ENCODE measurements around the gene GPC5.

The GPC5 gene

DNA sequence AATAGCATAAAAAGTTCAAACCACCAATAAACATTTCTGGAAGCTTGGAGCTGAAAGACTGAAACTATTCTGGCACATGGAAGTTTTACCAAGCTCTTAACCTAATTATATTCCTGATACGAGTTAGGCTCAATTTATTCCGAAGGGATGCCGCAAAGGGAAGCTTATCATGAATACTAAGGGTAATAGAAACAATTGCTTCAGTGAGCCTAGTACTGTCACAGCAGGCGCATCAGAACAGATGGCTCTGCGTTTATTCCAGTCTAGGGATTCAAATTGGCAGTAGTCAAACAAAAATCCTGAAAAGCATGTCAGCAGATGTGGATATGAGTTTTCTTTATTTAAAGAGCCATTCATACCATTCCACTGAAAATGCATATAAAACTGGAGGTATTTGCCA, 779.5 kb downstream of the GPC5 start:
- Histone ChIP-seq H3K79me2 (ENCODE audit: insufficient read depth, low read length) (no peaks in the 10 kb centered on the region), H3K4me3 (ENCODE audit: insufficient read depth, low read length, poor library complexity, severe bottlenecking) (no peak overlapping the region), H3K27ac (ENCODE audit: low read depth, low read length) (no peak overlapping the region), H3K9ac (ENCODE audit: low read length) (no peak overlapping the region), H3F3A (ENCODE audit: insufficient read depth) (no peaks in the 10 kb centered on the region), H3K9me3 (ENCODE audit: insufficient read depth, low read length) (no peaks in the 10 kb centered on the region), H3K27me3 (ENCODE audit: low read length) (no peaks in the 10 kb centered on the region), H2AFZ (ENCODE audit: low read depth, low read length, severe bottlenecking) (no peak overlapping the region), H3K4me2 (ENCODE audit: low read depth, low read length, poor library complexity, severe bottlenecking) (no peak overlapping the region), H3K36me3 (ENCODE audit: low read length) (no peaks in the 10 kb centered on the region), H3K9me2 (replicated peaks; ENCODE audit: insufficient read depth, low read length) (no peaks in the 10 kb centered on the region), H4K20me1 (ENCODE audit: low read depth, low read length) (no peaks in the 10 kb centered on the region)
- TF ChIP-seq EZH2phosphoT487 (conservative IDR thresholded peaks at IDR 0.05; ENCODE audit: low read length), result no peak

DNA sequence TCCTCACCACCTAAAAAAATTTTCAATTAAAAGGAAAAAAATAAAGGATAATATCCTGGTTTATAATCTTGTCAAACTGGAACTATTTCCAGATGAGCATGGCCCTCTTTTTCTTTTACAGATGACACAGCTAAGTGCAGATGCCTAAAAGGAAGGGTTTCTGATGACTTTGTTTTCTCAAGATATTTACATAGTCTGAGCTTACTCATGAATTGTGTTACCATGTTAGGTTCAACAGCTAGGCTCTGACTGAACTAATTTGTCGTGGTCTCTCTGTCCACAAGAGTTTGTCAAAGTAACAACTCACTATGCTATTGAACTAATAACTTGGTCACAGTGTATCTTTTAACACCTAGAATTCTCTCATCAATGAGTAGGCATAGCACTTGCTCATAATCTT, 780.8 kb downstream of the GPC5 start:
- Histone ChIP-seq H3K36me3 (ENCODE audit: low read length) (no peaks in the 10 kb centered on the region), H3K79me2 (ENCODE audit: insufficient read depth, low read length) (no peaks in the 10 kb centered on the region), H3K27me3 (ENCODE audit: low read length) (no peaks in the 10 kb centered on the region), H3K9me2 (replicated peaks; ENCODE audit: insufficient read depth, low read length) (no peaks in the 10 kb centered on the region), H3K4me3 (ENCODE audit: insufficient read depth, low read length, poor library complexity, severe bottlenecking) (no peak overlapping the region), H3K9me3 (ENCODE audit: insufficient read depth, low read length) (no peaks in the 10 kb centered on the region), H3K9ac (ENCODE audit: low read length) (no peak overlapping the region), H3K27ac (ENCODE audit: low read depth, low read length) (no peak overlapping the region), H3F3A (ENCODE audit: insufficient read depth) (no peaks in the 10 kb centered on the region), H2AFZ (ENCODE audit: low read depth, low read length, severe bottlenecking) (no peak overlapping the region), H4K20me1 (ENCODE audit: low read depth, low read length) (no peaks in the 10 kb centered on the region), H3K4me2 (ENCODE audit: low read depth, low read length, poor library complexity, severe bottlenecking) (no peak overlapping the region)
- TF ChIP-seq, protein P1, sequence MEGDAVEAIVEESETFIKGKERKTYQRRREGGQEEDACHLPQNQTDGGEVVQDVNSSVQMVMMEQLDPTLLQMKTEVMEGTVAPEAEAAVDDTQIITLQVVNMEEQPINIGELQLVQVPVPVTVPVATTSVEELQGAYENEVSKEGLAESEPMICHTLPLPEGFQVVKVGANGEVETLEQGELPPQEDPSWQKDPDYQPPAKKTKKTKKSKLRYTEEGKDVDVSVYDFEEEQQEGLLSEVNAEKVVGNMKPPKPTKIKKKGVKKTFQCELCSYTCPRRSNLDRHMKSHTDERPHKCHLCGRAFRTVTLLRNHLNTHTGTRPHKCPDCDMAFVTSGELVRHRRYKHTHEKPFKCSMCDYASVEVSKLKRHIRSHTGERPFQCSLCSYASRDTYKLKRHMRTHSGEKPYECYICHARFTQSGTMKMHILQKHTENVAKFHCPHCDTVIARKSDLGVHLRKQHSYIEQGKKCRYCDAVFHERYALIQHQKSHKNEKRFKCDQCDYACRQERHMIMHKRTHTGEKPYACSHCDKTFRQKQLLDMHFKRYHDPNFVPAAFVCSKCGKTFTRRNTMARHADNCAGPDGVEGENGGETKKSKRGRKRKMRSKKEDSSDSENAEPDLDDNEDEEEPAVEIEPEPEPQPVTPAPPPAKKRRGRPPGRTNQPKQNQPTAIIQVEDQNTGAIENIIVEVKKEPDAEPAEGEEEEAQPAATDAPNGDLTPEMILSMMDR (IDR thresholded peaks at IDR 0.05; ENCODE audit: insufficient read depth, low read length, poor library complexity, severe bottlenecking), result no peak
- TF ChIP-seq EZH2phosphoT487 (conservative IDR thresholded peaks at IDR 0.05; ENCODE audit: low read length), result no peak

DNA sequence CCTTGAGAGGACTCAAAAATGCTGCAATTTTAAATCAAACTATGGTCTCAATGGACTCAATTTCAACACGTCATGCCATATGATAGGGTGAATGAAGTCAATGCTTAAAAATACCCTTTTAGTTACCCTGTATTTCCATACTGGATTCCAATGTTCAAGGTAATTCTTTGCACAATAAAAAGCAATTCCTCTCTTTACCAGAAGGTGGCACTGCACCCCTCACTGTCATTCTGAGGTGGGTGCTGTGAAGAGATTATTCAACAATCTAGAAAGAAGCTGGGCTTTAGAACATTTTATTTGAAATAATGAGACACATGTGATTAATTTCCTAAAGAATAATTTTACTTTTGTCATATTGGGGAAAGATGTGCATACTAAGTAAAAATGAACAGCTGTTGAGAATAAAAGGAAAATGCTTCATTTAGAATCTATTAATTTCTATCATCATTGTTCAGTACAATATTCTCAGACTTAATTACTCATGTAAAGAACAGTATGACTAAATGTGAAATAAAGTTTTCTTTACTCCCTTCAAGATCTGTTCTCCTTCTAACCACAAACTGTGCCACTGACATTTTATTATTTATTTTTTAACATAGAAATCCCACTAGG, 789.1 kb downstream of the GPC5 start:
- TF ChIP-seq EZH2phosphoT487 (conservative IDR thresholded peaks at IDR 0.05; ENCODE audit: low read length), result no peak
- TF ChIP-seq, protein P1 (IDR thresholded peaks at IDR 0.05; ENCODE audit: insufficient read depth, low read length, poor library complexity, severe bottlenecking), result peak; percentile 74
- Histone ChIP-seq H3K9me2 (replicated peaks; ENCODE audit: insufficient read depth, low read length) (no peaks in the 10 kb centered on the region), H3F3A (ENCODE audit: insufficient read depth) (no peaks in the 10 kb centered on the region), H2AFZ (ENCODE audit: low read depth, low read length, severe bottlenecking) (no peak overlapping the region), H3K9me3 (ENCODE audit: insufficient read depth, low read length) (no peaks in the 10 kb centered on the region), H3K27me3 (ENCODE audit: low read length) (no peaks in the 10 kb centered on the region), H3K4me2 (ENCODE audit: low read depth, low read length, poor library complexity, severe bottlenecking) (no peak overlapping the region), H4K20me1 (ENCODE audit: low read depth, low read length) (no peaks in the 10 kb centered on the region), H3K36me3 (ENCODE audit: low read length) (no peaks in the 10 kb centered on the region), H3K4me3 (ENCODE audit: insufficient read depth, low read length, poor library complexity, severe bottlenecking) (no peak overlapping the region), H3K79me2 (ENCODE audit: insufficient read depth, low read length) (no peaks in the 10 kb centered on the region), H3K9ac (ENCODE audit: low read length) (no peak overlapping the region), H3K27ac (ENCODE audit: low read depth, low read length) (no peak overlapping the region)

DNA sequence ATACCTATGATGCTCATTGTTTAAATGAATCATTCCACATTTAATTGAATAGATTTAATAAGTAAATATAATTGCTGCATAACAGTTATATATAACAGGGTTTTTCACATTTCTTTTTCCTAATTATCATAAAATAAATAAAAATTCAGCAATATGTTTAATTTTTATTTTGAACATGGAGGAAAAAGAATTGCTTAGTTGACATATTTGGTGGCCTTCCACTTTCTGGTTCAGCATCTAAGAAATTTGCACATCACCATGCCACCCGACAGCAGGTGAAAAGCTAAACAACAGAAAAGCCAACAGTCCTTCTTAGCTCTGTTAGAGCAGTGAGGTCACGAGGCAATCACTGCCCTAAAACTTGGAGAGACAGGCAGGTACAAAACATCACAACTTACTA, 790.2 kb downstream of the GPC5 start:
- no peak overlapping the region for H2AFZ ChIP-seq (ENCODE audit: low read depth, low read length, severe bottlenecking)
- no peaks in the 10 kb centered on the region for H3K79me2 ChIP-seq (ENCODE audit: insufficient read depth, low read length)
- no peak overlapping the region for H3K4me2 ChIP-seq (ENCODE audit: low read depth, low read length, poor library complexity, severe bottlenecking)
- no peak overlapping the region for H3K27ac ChIP-seq (ENCODE audit: low read depth, low read length)
- TF ChIP-seq, protein P1 (IDR thresholded peaks at IDR 0.05; ENCODE audit: insufficient read depth, low read length, poor library complexity, severe bottlenecking), result no peak
- TF ChIP-seq EZH2phosphoT487 (conservative IDR thresholded peaks at IDR 0.05; ENCODE audit: low read length), result no peak
- H3F3A ChIP-seq (ENCODE audit: insufficient read depth), result no peaks in the 10 kb centered on the region
- no peaks in the 10 kb centered on the region for H4K20me1 ChIP-seq (ENCODE audit: low read depth, low read length)
- no peak overlapping the region for H3K4me3 ChIP-seq (ENCODE audit: insufficient read depth, low read length, poor library complexity, severe bottlenecking)
- no peaks in the 10 kb centered on the region for H3K27me3 ChIP-seq (ENCODE audit: low read length)
- H3K36me3 ChIP-seq (ENCODE audit: low read length), result no peaks in the 10 kb centered on the region
- H3K9ac ChIP-seq (ENCODE audit: low read length), result no peak overlapping the region
- H3K9me2 ChIP-seq (replicated peaks; ENCODE audit: insufficient read depth, low read length), result no peaks in the 10 kb centered on the region
- no peaks in the 10 kb centered on the region for H3K9me3 ChIP-seq (ENCODE audit: insufficient read depth, low read length)

All from SU-DHL-6 (cell line).